Ureter (tissue), 1 donor: ENCODE results near the gene ITPRID2. TPM values are rescaled to one million over a fixed set of nuclear protein-coding genes. Genes with fewer than 3 reads are reported as not detected.
"Not testable (repeated sequence)": the region's sequence is repeated elsewhere in the genome, so short reads cannot be mapped to it uniquely, and the experiment has no call there.

Source experiments
- DNase-seq: peaks from one replicate; pipeline ENCODE4 v3.0.0-alpha.2; 2020; ENCODE audit warnings: low spot score
- total RNA-seq: library from RNA; stranded (reverse); gene quantifications from one replicate; pipeline ENCODE4 v1.2.4, GENCODE V29; 2023
- donor health status: DM: yes; HTN: yes; CAD: no.

Gene ITPRID2
- total RNA-seq, 1 donor from 2014 or later = 108 TPM

- DNase-seq = no peak
Observed at GRCh38 chr2:181916726-181917718, 25.5 kb downstream of the ITPRID2 start.

GRCh38 chr2:181918188-181918587 lies 26.7 kb downstream of the ITPRID2 start:
- DNase-seq = no peak

- DNase-seq = no peak
Observed at GRCh38 chr2:181923121-181923520, 31.6 kb downstream of the ITPRID2 start.

GRCh38 chr2:181924336-181924735 lies 32.8 kb downstream of the ITPRID2 start:
- no peak for DNase-seq

GRCh38 chr2:181934694-181935093 lies 43.2 kb downstream of the ITPRID2 start:
- no peak for DNase-seq

GRCh38 chr2:181937473-181937872 lies 45.9 kb downstream of the ITPRID2 start:
- DNase-seq = no peak

- no peak for DNase-seq
Observed at GRCh38 chr2:181943411-181944124, 52.0 kb downstream of the ITPRID2 start.

GRCh38 chr2:181944164-181944913 lies 52.8 kb downstream of the ITPRID2 start:
- DNase-seq = no peak

- no peak for DNase-seq
Observed at GRCh38 chr2:181944914-181945291, 53.4 kb downstream of the ITPRID2 start.

- no peak for DNase-seq
Observed at GRCh38 chr2:181946444-181947127, 55.1 kb downstream of the ITPRID2 start.

- DNase-seq = no peak
Observed at GRCh38 chr2:181947273-181947672, 55.7 kb downstream of the ITPRID2 start.

GRCh38 chr2:181948227-181948626 lies 56.7 kb downstream of the ITPRID2 start:
- DNase-seq = no peak

- DNase-seq = no peak
Observed at GRCh38 chr2:181949047-181949446, 57.5 kb downstream of the ITPRID2 start.

- no peak for DNase-seq
Observed at GRCh38 chr2:181952404-181953226, 61.1 kb downstream of the ITPRID2 start.

GRCh38 chr2:181953881-181954537 lies 62.5 kb downstream of the ITPRID2 start:
- DNase-seq = peak; percentile 49

- DNase-seq = no peak
Observed at GRCh38 chr2:181954538-181954883, 63.0 kb downstream of the ITPRID2 start.

- DNase-seq = no peak
Observed at GRCh38 chr2:181955010-181955409, 63.5 kb downstream of the ITPRID2 start.

GRCh38 chr2:181955866-181956265 lies 64.3 kb downstream of the ITPRID2 start:
- not testable (repeated sequence) for DNase-seq

- DNase-seq = no peak
Observed at GRCh38 chr2:181957668-181958067, 66.1 kb downstream of the ITPRID2 start.

- DNase-seq = no peak
Observed at GRCh38 chr2:181958726-181959125, 67.2 kb downstream of the ITPRID2 start.
